Measurements from ENCODE around the gene VWA3B.
A peak's percentile ranks its signal among the peaks of the same experiment; 100 is the strongest.

GRCh38 chr2:98269274-98269673 lies 182.3 kb downstream of the VWA3B start:
- peak; percentile 81 for TF ChIP-seq CTCF (conservative IDR thresholded peaks at IDR 0.05)
- TF ChIP-seq ZFX (IDR thresholded peaks at IDR 0.05), result no peak
